HG02938 (cell line): ENCODE results near the gene SETD3.

Experiments used
- ATAC-seq: cut with Tn5 transposase; IDR thresholded peaks from one replicate; pipeline ENCODE4 v1.9.1; 2021; ENCODE audit warnings: mild to moderate bottlenecking, moderate library complexity; ENCODE audit not compliant: unreplicated experiment

The SETD3 gene

GRCh38 chr14:99516871-99517642 is 36.4 kb upstream of the SETD3 start:
- no peak for ATAC-seq

GRCh38 chr14:99516156-99516870 is 35.7 kb upstream of the SETD3 start:
- no peak for ATAC-seq

- ATAC-seq, result no peak
Measured at GRCh38 chr14:99515301-99516155, 34.9 kb upstream of the SETD3 start.

DNA sequence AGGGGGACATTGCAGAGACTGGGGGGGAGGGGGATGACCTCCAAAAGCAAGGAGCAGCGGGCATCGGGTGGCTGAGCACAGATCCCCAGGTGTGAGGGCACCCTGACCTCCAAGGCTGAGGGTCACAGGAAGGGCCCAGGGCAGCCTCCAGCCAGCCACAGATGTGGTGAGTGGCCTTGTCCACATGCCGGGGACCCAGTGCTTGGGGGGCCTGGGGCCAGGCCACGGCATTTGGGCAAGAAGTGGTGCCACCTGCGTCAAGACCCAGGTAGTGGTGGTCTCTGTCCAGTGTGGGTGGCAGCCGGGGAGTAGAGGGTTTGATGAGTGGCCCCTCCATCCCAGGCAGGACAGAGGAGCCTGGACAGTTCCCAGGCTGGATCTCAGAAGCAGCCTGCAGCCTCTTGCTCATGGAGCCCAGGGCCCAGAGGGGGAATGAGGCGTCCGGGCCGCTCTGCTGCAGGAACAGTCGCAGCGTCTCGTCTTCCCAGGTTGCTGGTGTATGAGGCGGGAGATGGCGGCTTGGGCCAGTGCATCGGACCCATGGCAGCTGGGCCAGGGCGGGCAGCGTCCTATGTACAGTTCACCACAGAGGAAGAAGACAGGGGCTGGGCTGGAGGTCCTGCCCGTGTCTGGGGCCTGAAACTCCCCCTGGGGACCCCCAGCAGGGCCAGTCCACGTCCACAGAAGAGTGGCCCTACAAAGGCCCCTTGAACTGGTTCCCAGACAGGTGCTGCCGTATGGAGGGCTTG is 34.1 kb upstream of the SETD3 start:
- no peak for ATAC-seq

DNA sequence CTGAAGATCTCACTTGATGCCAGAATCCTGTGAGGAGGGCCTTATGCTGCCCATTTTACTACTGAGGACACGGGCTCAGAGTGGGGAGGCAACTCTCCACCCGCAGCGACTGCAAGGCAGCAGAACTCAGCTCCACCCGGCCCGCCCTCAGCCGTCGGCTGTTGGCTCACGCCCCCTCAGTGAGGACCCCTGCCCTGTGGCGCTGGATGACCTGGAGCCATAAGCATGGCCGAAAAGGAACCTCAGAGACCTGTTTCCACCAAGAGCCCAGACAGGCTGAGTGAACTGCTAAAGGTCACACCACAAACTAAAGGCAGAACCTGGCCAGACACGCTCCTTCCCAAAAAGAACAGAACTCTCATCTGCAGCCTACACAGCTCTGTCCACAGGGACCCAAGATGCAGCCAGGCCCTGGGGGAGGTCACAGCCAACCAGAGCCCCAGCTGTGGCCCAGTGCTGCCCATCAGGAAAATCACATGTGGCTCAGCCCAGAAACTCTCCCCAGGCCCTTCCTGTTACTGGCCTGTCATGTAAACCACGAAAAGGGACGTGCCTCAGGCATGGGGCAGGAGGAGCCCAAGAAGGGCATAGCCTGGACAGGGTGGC is 33.4 kb upstream of the SETD3 start:
- no peak for ATAC-seq

DNA sequence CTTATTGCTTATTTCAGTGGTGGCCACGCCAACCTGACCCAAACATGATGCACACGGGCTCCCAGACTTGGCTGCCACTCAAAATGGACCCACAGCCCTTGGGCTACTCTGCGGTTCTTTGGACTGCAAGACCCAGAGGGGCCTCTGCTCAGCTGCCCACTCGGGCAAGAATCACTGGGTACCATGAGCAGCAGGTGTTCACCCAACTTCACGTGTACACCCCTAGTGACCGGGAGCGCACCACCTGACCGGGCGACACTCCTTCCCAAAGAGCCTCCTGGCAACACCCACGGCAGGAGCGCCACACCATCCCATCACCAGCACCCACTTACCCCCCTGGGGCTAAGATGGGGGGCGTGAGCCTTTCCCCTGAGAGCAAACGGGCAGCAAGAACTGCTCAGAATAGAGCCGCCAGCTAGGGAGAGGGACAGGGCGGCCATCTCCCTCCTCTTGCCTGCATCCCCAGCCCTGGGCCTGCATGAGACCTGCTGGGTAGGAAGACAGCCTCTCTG is 32.6 kb upstream of the SETD3 start:
- ATAC-seq, result no peak

- ATAC-seq, result no peak
Measured at GRCh38 chr14:99512571-99513182, 32.0 kb upstream of the SETD3 start.

DNA sequence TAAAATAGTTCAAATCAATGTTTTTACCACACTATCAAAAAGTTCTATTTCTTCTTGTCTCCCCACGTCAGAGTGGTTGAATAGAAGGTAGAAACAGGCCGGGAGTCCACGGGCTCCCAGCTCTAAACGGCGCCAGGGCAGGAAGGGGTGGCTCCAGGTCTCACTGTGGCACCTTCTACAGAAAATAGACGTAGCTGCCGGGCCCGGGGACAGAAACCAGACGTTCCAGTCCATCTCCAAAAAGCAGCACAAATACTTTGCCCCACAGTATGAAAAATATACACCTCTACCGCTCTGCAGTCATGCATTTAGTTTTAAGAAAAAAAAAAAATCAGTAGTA is 31.4 kb upstream of the SETD3 start:
- ATAC-seq, result no peak

GRCh38 chr14:99511421-99512109 is 30.9 kb upstream of the SETD3 start:
- ATAC-seq, result no peak

- ATAC-seq, result no peak
Measured at GRCh38 chr14:99510556-99511139, 30.0 kb upstream of the SETD3 start.

- no peak for ATAC-seq
Measured at GRCh38 chr14:99509871-99510555, 29.4 kb upstream of the SETD3 start.

- no peak for ATAC-seq
Measured at GRCh38 chr14:99508896-99509629, 28.4 kb upstream of the SETD3 start.

GRCh38 chr14:99507860-99508640 is 27.4 kb upstream of the SETD3 start:
- ATAC-seq, result no peak

- ATAC-seq, result no peak
Measured at GRCh38 chr14:99506276-99506675, 25.6 kb upstream of the SETD3 start.

- no peak for ATAC-seq
Measured at GRCh38 chr14:99505089-99505488, 24.4 kb upstream of the SETD3 start.

DNA sequence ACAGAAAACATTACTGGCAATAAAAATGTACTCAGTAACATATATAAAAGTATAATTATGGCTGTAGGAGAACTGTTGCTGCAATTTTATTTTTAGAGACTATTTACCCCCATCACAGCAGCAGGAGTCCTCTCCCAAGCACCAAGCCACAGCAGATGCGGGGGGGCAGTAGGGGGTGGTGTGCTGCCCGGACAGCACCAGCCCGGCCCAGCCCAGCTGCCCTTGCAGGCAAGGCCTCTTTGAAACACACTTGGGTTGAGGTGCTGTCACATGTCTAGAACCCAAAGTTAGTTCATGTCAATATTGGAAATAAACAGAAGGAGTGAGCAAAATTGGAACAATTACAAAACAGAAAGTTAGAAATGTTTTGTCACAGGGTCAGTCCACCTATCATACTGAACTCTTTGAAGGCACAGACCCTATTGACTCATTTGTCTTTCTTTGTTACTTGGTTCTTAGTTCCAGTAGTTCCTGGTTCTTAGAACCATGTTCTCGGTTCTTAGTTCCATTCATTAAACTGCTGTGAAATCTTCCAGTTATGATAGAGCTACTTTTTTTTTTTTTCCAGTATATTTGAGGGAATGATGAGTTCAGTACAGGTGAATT is 23.3 kb upstream of the SETD3 start:
- ATAC-seq, result no peak
